Thyroid gland (tissue), 4 donors: Measurements from ENCODE around the gene RANBP9.

Experiments used
- CTCF ChIP-seq, 6 experiments: fragments of 200-600 bp in 3 of 6; fragments of 450-650 bp in 3 of 6; sonication (generic) in 3 of 6; IDR thresholded peaks; one replicate each; pipeline ENCODE4 v1.5.1; 2016 to 2019; ENCODE audit warnings: antibody characterized with exemption in 6 of 6, mild to moderate bottlenecking in 2 of 6, inconsistent platforms in 1 of 6, moderate library complexity in 1 of 6
- POLR2A ChIP-seq, 2 donors: fragments of 450-650 bp; IDR thresholded peaks; one replicate each; pipeline ENCODE4 v1.6.1; 2017; ENCODE audit warnings: antibody characterized with exemption in 2 of 2, mild to moderate bottlenecking in 2 of 2, moderate library complexity in 1 of 2

- no peak for TF ChIP-seq CTCF (IDR thresholded peaks at IDR 0.05)
- no peak for TF ChIP-seq POLR2A (IDR thresholded peaks at IDR 0.05)
Observed at GRCh38 chr6:13730704-13731103, 19.1 kb upstream of the RANBP9 start.
